HG02938 (cell line): Measurements from ENCODE around the gene GPATCH1.
"Not testable (repeated sequence)": the region's sequence is repeated elsewhere in the genome, so short reads cannot be mapped to it uniquely, and the experiment has no call there.

Source experiments
- ATAC-seq: cut with Tn5 transposase; IDR thresholded peaks from one replicate; pipeline ENCODE4 v1.9.1; 2021; ENCODE audit warnings: mild to moderate bottlenecking, moderate library complexity; ENCODE audit not compliant: unreplicated experiment

GPATCH1 gene

GRCh38 chr19:33110137-33110910 is 29.3 kb downstream of the GPATCH1 start:
- no peak for ATAC-seq

- ATAC-seq: no peak
Observed at GRCh38 chr19:33111587-33111986, 30.6 kb downstream of the GPATCH1 start.

GRCh38 chr19:33114312-33114711 is 33.3 kb downstream of the GPATCH1 start:
- no peak for ATAC-seq

- ATAC-seq: no peak
Observed at GRCh38 chr19:33117501-33117900, 36.5 kb downstream of the GPATCH1 start.

GRCh38 chr19:33118643-33119042 is 37.7 kb downstream of the GPATCH1 start:
- ATAC-seq: no peak

DNA sequence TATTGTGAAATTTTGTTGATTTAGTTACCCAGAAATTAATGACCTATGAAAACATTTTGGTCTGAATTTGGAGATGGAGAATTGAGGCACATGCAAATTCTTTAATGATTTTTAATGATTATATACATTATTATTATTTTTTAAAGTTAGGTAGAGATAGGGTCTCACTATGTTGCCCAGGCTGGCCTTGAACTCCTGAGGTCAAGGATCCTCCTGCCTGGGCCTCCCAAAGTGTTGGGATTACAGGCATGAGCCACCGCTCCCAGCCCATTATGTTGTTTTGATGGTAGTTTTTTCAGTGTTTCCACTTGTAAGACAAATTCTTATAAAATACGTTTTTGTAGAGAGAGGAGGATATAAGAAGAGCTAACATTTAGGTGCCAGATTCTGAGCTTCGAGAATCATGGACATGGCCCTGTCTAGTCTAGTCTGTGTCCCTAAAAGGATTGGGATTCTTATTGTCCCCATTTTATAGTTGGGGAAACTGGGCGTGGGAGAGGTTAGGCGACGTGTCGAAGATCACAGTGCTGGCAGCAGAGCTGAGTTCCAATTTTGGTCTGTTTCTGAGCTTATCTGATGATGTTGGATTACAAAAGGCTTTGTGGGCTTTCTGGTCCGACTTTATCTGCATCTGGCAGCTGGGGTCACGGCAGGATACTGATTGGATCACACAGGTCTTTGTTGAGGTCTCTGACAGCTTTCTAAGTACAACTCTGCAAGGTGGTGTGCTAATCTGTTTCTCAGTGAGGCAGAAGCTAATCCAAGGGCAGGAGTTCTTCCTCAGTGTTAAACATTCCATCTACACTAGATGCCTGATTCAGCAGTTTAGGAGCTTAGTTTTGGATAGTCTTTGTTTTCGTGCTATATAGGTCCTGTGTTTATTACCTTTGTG is 43.5 kb downstream of the GPATCH1 start:
- no peak for ATAC-seq

DNA sequence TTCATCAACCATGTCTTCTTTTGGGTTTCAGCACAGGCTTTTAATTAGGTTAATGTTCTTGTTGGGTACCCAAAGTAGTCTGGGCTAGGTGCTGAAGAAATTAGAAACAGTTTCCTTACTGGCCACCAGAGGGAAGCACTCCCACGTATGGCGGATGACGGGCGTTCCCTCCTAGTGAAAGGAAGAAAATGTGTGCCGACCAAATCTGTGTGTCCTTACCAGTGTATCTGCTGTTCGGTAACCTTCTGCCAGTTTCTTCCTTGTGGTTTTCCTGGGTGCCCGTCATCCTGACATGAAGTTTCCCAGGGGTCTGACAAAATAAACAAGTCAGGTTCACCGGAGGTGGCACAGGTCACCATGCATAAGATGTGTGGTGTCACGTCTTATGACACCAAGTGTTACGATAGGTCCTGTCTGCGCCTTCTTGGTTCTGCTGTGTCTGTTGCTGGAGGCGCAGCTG is 45.0 kb downstream of the GPATCH1 start:
- peak; percentile 58 for ATAC-seq

DNA sequence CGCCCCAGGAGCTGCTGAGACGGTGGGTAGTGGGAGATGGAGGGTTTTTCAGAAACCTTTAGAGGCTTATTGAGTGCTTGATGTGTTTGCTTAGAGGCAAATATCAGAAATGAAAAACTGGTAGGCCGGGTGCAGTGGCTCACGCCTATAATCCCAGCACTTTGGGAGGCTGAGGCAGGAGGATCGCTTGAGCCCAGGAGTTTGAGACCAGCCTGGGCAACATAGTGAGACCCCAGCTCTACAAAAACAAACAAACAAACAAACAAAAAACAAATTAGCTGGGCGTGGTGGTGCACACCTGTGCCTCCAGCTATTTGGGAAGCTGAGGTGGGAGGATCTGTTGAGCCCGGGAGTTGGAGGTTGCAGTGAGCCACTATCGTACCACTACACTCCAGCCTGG is 45.7 kb downstream of the GPATCH1 start:
- not testable (repeated sequence) for ATAC-seq

DNA sequence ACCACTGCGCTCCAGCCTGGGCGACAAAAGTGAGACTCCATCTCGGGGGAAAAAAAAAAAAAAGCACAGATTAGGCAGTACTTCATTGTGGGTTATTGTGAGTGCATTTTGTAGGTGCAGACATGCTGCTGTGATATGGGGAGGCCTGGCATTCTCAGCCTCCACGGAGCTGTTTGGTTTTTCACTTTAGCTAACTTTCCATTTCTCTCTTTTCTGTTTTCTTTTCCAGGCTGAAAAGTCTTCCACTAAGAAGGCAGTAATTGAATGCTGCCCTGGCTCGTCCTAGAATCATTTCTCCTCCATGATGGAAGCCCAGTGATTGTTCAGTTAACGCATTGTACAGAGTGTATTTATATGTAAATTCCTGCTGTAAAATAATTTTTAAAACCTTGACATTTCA is 48.9 kb downstream of the GPATCH1 start:
- ATAC-seq: no peak

DNA sequence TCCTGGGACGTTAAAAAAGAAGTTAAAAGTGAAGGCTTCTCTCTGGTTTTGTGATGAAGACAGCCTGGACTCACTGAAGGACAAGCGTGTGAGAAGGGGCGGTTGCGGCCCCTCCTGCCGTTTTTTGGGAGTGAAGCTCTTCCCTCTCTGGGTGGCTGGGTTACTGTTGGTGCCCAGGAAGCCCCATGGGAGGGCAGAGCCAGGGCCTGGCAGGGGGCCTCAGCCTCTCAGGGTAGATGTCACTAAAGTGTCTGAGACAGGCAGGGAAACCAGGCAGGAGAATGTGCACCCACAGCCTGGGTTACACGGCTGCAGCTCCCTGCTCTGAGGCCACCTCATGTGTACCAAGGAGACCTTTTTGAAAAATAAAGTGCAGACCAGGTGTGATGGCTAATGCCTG is 49.5 kb downstream of the GPATCH1 start:
- no peak for ATAC-seq

DNA sequence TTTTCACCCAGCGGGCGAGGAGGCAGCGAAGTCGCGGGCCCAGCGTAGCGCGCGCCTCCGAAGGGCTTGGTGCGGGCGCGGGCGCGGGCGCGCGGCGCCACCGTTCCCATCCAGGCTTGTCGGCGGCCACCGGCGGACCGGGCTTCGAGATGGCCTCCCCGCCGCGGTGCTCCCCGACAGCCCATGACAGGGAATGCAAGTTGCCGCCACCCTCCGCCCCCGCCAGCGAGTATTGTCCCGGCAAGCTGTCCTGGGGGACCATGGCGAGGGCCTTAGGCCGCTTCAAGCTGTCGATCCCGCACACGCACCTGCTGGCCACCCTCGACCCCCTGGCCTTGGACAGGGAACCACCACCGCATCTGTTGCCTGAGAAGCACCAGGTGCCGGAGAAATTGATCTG is 51.0 kb downstream of the GPATCH1 start, which contains the start of gene WDR88:
TSS of gene WDR88 (plus strand) at position 94 of the 400 bp plus-strand sequence. CDS start at position 150, 56 bp downstream.
- no peak for ATAC-seq

GRCh38 chr19:33132425-33132824 is 51.4 kb downstream of the GPATCH1 start:
- ATAC-seq: no peak

GRCh38 chr19:33133438-33134031 is 52.6 kb downstream of the GPATCH1 start:
- ATAC-seq: no peak

- no peak for ATAC-seq
Observed at GRCh38 chr19:33134571-33135041, 53.6 kb downstream of the GPATCH1 start.

DNA sequence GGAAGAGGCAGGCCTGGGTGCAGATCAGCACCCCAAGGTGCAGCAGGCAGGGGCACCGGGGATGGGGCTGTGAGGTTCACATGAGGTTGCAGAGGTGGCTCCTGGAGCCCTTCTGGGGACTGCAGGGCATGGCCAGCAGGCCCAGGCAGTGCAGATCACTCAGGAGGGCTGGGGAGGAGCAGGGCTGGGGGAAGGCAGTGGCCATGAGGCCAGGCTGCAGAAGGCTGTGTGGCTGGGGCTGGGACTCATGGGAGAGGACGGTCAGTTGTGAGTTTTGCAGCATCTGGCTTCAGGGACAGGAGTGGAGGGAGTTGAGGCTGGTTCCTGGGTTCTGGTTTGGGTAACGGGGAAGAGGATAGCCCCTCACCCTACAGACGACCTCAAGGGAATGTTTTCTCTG is 58.2 kb downstream of the GPATCH1 start:
- ATAC-seq: no peak

DNA sequence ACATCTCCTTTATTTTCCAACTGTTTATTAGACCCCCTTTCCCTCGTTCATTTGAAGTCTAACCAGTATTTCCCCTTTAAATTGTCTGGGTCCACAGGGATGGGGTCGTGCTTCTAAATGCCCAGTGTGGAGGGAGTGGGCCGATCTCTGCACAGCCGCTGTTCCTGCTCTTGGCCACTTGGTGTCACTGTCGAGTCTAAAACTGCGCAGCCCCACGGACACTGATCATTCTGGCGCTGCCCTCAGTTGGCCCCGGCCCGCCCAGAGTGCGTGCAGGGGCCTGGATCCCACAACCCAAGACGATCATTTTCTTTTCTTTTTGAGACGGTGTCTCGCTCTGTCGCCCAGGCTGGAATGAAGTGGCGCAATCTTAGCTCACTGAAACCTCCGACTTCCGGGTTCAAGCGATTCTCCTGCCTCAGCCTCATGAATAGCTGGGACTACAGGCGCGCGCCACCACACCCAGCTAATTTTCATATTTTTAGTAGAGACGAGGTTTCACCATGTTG is 63.0 kb downstream of the GPATCH1 start:
- ATAC-seq: peak; percentile 58

DNA sequence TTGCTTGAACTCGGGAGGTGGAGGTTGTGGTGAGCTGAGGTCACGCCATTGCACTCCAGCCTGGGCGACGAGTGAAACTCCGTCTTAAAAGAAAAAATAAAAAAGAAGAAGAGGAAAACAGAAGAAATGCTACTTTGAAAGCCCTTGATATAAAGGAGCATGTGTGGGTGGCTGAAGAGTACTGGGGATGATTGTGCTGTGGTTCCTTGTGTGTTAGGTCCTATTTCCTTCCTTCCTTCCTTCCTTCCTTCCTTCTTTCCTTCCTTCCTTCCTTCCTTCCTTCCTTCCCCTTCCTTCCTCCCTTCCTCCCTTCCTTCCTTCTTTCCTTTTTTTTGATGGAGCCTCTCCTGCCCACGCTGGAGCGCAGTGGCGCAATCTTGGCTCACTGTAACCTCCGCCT is 65.2 kb downstream of the GPATCH1 start:
- no peak for ATAC-seq

DNA sequence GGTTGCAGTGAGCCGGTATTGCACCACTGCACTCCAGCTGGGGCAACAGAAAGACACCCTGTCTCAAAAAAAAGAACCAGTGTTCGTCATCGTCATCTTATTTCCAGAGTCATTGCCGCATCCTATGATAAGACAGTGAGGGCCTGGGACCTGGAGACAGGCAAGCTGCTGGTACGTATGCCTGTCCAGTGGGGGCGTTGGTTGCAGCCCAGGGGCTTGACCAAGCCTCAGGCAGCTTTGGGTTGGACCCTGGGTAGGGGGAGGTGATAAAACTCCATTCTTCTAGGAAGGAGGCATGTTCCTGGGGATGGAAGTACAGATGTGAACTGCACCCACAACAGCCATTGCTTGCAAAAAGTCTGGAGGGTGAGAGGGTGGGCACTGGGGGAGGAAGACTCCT is 66.6 kb downstream of the GPATCH1 start:
- ATAC-seq: no peak

GRCh38 chr19:33150852-33151518 is 70.0 kb downstream of the GPATCH1 start:
- no peak for ATAC-seq

GRCh38 chr19:33152176-33152575 is 71.2 kb downstream of the GPATCH1 start:
- no peak for ATAC-seq
